ENCODE data around the gene TFF3.

Gene TFF3

DNA sequence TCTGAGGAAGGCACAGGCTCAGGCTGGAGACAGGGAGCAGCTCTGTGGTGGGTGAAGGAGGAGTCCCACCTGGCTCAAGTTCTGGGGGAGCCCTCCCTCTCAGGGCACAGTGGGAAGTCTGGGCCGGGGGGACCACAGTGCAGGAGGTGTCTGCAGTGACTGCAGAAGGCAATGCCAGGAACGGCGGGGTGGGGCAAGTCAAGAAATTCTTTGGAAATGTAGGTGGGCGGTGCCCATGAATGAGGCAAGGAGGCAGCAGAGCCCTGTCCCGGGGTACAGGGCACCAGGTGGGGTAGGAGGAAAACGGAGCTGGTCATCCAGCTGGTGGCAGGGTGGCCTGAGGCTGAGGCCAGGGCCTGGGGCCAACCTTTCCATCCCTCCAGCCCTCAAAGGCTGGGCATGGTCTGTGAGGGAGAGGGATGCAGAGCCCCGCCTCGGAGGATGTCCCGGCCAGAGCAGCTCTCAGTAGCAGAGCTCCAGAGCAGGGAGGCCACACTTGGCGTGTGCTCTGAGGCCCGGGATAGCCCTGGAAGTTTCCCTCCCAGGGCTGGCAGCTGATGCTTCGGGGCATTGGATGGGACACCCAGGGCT lies 4.7 kb downstream of the TFF3 start:
- Histone ChIP-seq H3K9ac (ENCODE audit: low read length in 2 of 2) (no peak overlapping the region), H3K9me3 (ENCODE audit: control insufficient read depth in 2 of 2, low read length in 2 of 2) (no peaks in the 10 kb centered on the region), H3K4me1 (ENCODE audit: control insufficient read depth, insufficient read depth, low read length) (peaks cover 6% of the 10 kb centered on the region), H3K27ac (ENCODE audit: low read length) (no peak overlapping the region), H3K36me3 (ENCODE audit: control insufficient read depth in 2 of 2, insufficient read depth in 2 of 2, low read length in 2 of 2) (no peaks in the 10 kb centered on the region), H3K4me3 (ENCODE audit: low read length in 2 of 2) (no peak overlapping the region), H3K27me3 (ENCODE audit: control insufficient read depth in 1 of 2, insufficient read depth in 2 of 2, low read length in 2 of 2) (peaks cover 19 to 20% of the 10 kb centered on the region in 2 donors)

DNA sequence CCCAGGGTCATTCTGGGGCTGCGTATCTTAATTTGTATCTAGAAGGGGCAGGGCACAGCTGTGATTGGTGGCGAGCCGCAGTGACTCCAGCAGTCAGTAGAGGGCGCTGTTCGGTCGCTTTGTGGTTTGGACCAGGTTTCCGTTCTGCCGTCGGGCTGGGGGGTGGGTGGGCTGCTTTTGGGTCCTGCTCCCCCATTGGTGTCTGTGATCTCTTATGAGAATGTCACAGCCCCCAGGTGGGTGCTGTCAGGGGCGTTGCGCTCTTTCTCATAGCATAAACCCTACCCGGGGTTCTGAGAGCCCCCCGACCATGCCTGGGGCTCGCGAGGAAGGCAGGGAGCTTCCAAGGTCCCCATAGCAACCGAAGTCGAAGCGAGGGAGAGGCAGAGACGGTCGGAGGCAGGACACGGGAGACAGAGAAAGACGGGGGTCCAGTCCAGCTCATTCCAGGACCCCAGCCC lies 5.4 kb downstream of the TFF3 start:
- no peak overlapping the region for H3K9ac ChIP-seq (ENCODE audit: low read length in 2 of 2)
- H3K4me3 ChIP-seq (ENCODE audit: low read length in 2 of 2) = no peak overlapping the region
- peaks cover 19 to 20% of the 10 kb centered on the region in 2 donors for H3K27me3 ChIP-seq (ENCODE audit: control insufficient read depth in 1 of 2, insufficient read depth in 2 of 2, low read length in 2 of 2)
- H3K36me3 ChIP-seq (ENCODE audit: control insufficient read depth in 2 of 2, insufficient read depth in 2 of 2, low read length in 2 of 2) = no peaks in the 10 kb centered on the region
- H3K9me3 ChIP-seq (ENCODE audit: control insufficient read depth in 2 of 2, low read length in 2 of 2) = no peaks in the 10 kb centered on the region
- no peak overlapping the region for H3K27ac ChIP-seq (ENCODE audit: low read length)
- H3K4me1 ChIP-seq (ENCODE audit: control insufficient read depth, insufficient read depth, low read length) = peaks cover 6% of the 10 kb centered on the region

DNA sequence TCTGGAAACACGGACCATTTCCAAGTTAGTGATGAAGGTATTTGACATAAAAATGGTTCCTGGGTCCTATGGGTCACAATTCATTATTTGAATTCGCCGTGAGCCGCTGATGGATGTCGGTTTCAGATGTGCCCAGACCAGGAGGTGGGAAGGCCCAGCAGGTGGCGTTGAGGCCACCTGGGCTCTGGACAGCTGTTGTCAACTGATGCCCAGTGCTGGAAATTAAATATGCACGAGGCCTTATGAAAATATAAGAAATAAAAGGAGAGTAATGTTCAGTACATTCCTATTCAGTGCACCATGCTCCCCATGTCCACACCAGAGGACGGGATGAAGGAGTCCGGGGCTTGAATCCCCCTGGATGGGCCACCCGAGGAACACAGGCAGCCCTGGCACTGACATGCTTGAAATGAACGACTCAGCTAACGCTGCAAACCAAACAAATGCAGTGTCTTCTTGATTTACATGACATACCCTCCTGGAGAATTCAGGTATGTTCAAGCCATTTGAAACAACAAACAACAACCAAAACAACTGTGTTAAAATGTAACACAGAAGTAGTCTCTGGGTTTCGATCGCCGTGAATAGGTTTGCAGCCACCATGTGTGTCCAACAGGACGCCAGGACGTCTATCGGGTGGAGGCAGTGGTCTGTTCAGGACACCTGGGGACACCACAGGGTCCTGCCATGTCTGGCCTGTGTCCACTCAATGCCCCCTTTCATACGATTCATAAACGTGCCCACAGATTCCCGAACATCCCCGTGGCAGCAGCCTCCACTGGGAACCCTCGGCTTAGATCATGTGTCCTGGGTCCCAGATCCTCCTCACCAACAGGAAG lies 6.1 kb downstream of the TFF3 start:
- Histone ChIP-seq H3K4me3 (ENCODE audit: low read length in 2 of 2) (no peak overlapping the region), H3K9ac (ENCODE audit: low read length in 2 of 2) (no peak overlapping the region), H3K36me3 (ENCODE audit: control insufficient read depth in 2 of 2, insufficient read depth in 2 of 2, low read length in 2 of 2) (no peaks in the 10 kb centered on the region), H3K9me3 (ENCODE audit: control insufficient read depth in 2 of 2, low read length in 2 of 2) (no peaks in the 10 kb centered on the region), H3K27ac (ENCODE audit: low read length) (no peak overlapping the region), H3K27me3 (ENCODE audit: control insufficient read depth in 1 of 2, insufficient read depth in 2 of 2, low read length in 2 of 2) (peaks cover 19 to 20% of the 10 kb centered on the region in 2 donors), H3K4me1 (ENCODE audit: control insufficient read depth, insufficient read depth, low read length) (peaks cover 6% of the 10 kb centered on the region)

DNA sequence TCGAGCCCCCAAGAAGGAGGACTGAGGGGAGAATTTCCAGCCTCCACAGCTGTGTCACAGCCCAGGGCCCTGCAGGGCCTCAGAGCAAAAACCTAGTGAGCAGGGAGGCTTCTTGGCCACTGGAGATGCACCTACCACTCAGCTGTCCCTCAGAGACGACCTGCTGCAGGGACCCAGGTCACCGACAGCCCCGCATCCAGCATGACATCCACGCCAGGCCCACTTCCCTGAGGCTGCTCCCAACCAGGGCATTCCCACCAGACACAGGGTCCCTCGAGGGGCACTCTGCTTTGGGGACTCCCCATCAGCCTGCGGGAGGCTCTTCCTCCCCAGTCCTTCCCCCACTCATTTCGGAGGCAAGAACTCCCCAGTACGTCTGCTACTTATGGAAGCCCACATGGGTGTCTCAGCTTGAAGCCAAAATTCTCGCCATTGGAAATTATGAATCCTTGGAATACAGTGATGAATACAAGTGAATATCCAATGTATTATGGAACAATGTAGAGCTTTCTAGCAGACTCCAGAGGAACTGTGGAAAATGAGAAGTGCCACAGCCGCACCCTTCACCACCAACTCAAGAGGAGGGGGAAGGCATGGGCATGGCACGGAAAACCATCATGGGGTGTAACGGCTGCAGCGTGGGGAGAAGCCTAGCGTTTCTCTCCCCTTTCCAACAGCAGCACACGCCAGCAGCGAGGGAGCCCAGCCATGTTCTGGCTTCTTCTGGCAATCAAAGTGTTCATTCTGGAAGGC lies 6.9 kb downstream of the TFF3 start:
- H3K27ac ChIP-seq (ENCODE audit: low read length) = no peak overlapping the region

DNA sequence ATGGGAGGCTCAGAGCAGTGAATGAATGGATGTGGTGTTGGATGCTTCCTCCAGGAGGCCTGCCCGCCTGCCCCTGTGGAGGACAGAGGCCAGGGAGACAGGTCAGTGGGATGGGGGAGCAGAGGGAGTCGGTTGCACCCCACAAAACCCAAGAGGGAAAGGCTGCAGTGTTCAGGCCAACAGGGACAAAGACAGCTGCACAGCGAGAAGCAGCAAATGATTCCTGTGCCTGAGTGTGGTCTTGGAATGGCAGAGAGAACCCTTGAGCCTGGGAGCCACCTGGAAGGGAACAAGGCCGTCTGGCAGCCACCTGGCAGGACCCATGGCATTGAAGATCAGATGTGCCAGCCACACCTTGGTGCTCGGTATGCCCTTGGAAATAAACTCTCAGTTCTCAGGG lies 8.1 kb downstream of the TFF3 start:
- no peak overlapping the region for H3K4me3 ChIP-seq (ENCODE audit: low read length in 2 of 2)
- no peak overlapping the region for H3K9ac ChIP-seq (ENCODE audit: low read length in 2 of 2)
- peaks cover 19 to 20% of the 10 kb centered on the region in 2 donors for H3K27me3 ChIP-seq (ENCODE audit: control insufficient read depth in 1 of 2, insufficient read depth in 2 of 2, low read length in 2 of 2)
- no peak overlapping the region for H3K27ac ChIP-seq (ENCODE audit: low read length)
- no peaks in the 10 kb centered on the region for H3K36me3 ChIP-seq (ENCODE audit: control insufficient read depth in 2 of 2, insufficient read depth in 2 of 2, low read length in 2 of 2)
- peaks cover 6% of the 10 kb centered on the region for H3K4me1 ChIP-seq (ENCODE audit: control insufficient read depth, insufficient read depth, low read length)
- H3K9me3 ChIP-seq (ENCODE audit: control insufficient read depth in 2 of 2, low read length in 2 of 2) = no peaks in the 10 kb centered on the region

More for the DNA sequence above, 6.9 kb downstream of the TFF3 start:
- Histone ChIP-seq H3K4me3 (ENCODE audit: low read length in 2 of 2) (no peak overlapping the region), H3K9me3 (ENCODE audit: control insufficient read depth in 2 of 2, low read length in 2 of 2) (no peaks in the 10 kb centered on the region), H3K27me3 (ENCODE audit: control insufficient read depth in 1 of 2, insufficient read depth in 2 of 2, low read length in 2 of 2) (peaks cover 19 to 20% of the 10 kb centered on the region in 2 donors), H3K4me1 (ENCODE audit: control insufficient read depth, insufficient read depth, low read length) (peaks cover 6% of the 10 kb centered on the region), H3K9ac (ENCODE audit: low read length in 2 of 2) (no peak overlapping the region), H3K36me3 (ENCODE audit: control insufficient read depth in 2 of 2, insufficient read depth in 2 of 2, low read length in 2 of 2) (no peaks in the 10 kb centered on the region)

DNA sequence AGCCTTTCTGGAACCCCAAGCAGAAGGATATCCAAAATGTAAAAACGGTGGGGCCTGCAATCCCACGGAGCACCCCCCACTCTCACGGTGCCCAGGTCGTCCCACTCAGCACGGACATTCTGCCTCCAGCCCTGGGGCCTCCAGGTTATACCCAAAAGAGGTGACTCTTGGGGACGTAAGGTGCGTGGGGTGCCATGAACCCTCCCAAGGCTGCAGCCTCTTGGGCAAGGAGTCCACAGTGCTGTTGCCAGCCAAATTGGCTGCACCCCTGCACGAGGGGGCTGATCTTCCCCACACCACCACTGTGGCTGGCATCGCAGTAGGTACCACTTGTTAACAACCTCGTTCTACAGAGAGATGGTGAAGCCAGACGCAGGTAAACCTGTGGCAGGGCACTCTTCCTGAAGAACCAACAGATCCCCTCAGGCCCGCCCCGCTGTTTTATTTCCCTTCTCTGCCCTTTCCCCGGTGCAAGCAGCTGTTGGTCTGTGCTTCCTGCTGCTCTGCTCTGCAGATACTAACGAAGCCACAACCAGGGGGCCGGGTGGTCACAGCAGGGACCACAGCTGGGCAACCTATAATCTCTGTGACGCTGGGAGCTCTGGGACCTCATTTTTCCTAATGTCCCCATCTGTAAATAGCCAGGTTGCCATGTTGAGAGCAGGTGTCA lies 8.7 kb downstream of the TFF3 start:
- H3K9ac ChIP-seq (ENCODE audit: low read length in 2 of 2) = no peak overlapping the region
- no peak overlapping the region for H3K4me3 ChIP-seq (ENCODE audit: low read length in 2 of 2)
- no peaks in the 10 kb centered on the region for H3K36me3 ChIP-seq (ENCODE audit: control insufficient read depth in 2 of 2, insufficient read depth in 2 of 2, low read length in 2 of 2)
- peaks cover 6% of the 10 kb centered on the region for H3K4me1 ChIP-seq (ENCODE audit: control insufficient read depth, insufficient read depth, low read length)
- H3K27me3 ChIP-seq (ENCODE audit: control insufficient read depth in 1 of 2, insufficient read depth in 2 of 2, low read length in 2 of 2) = peaks cover 19 to 20% of the 10 kb centered on the region in 2 donors
- no peaks in the 10 kb centered on the region for H3K9me3 ChIP-seq (ENCODE audit: control insufficient read depth in 2 of 2, low read length in 2 of 2)
- H3K27ac ChIP-seq (ENCODE audit: low read length) = no peak overlapping the region

DNA sequence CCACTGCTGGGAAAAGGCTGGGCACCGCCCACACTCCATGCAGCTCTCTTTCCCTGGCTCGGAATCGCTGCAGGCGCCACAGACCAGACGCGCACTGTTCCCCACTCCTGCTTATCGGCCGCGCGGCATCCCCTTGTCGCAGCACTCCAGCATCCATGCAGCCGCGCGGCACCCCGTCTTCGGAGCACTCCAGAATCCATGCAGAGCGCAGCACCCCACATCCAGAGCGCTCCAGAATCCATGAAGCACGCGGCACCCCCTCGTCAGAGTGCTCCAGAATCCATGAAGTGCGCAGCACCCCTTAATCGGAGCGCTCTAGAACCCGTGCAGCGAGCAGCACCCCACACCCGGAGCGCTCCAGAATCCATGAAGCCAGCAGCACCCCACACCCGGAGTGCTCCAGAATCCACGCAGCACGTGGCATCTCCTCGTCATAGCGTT lies 9.5 kb downstream of the TFF3 start:
- Histone ChIP-seq H3K4me3 (ENCODE audit: low read length in 2 of 2) (no peak overlapping the region), H3K27me3 (ENCODE audit: control insufficient read depth in 1 of 2, insufficient read depth in 2 of 2, low read length in 2 of 2) (peaks cover 19 to 20% of the 10 kb centered on the region in 2 donors), H3K9ac (ENCODE audit: low read length in 2 of 2) (no peak overlapping the region), H3K36me3 (ENCODE audit: control insufficient read depth in 2 of 2, insufficient read depth in 2 of 2, low read length in 2 of 2) (no peaks in the 10 kb centered on the region), H3K9me3 (ENCODE audit: control insufficient read depth in 2 of 2, low read length in 2 of 2) (no peaks in the 10 kb centered on the region), H3K27ac (ENCODE audit: low read length) (no peak overlapping the region), H3K4me1 (ENCODE audit: control insufficient read depth, insufficient read depth, low read length) (peaks cover 6% of the 10 kb centered on the region)

DNA sequence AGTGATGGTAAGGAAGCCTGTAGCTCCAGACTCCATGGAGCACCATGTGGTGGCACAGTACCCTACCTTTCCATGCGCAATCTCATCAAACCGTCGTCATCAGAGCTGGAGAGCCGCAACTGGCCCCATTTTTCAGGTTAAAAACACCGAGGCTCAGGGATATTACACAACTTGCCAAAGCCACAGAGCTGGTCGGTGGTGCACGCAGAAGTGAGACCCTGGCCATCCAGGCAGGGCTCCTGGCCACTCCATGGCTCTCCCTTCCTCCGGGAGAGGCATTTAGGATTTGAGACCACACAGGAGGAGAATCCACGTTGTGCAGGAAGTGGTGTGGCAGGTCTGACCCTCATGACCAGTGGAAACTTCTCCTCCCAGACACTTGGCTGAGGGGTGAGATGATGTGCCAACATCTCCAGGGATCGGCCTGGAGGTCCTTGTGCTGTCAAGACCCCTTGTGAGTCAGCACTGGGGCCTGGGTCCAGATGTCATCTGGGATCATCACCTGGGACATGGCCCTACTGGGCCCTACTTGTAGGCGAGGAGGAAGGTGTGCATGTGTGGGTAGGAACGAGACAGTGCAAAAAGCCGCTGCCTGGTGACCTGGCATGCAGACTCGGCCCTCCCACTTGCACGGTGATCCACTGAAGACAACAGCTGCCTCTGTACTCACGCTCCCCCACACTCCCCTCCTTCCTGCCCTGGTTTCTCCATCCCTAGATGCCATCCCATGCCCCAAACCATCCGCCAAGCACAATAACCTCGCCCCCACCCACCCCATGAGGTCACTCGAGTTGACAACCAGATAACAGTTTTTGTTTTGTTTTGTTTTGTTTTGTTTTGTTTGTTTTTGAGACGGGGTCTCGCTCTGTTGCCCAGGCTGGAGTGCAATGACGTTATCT lies 10.4 kb downstream of the TFF3 start:
- Histone ChIP-seq H3K36me3 (ENCODE audit: control insufficient read depth in 2 of 2, insufficient read depth in 2 of 2, low read length in 2 of 2) (no peaks in the 10 kb centered on the region), H3K4me3 (ENCODE audit: low read length in 2 of 2) (no peak overlapping the region), H3K27me3 (ENCODE audit: control insufficient read depth in 1 of 2, insufficient read depth in 2 of 2, low read length in 2 of 2) (peaks cover 16 to 20% of the 10 kb centered on the region in 2 donors)

DNA sequence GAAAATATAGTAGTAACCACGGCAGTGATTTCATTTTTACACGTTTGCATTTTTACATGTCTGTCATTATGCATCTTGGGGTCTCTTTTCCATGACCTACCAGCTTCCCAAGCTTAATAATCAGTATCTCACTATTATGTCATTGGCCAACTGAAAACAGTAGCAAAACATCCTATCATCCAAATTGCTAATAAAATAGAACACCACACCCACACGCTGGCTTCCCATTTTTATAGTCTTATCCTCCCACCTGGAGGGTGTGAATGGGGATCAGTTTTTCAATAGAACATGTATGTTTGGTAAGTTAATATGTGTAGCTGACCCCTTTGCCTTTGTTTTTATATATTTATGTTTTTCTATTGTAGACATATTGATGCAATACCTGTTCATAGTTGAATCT lies 11.8 kb downstream of the TFF3 start:
- no peaks in the 10 kb centered on the region for H3K4me1 ChIP-seq (ENCODE audit: control insufficient read depth, insufficient read depth, low read length)
- H3K27ac ChIP-seq (ENCODE audit: low read length) = no peak overlapping the region

More for the DNA sequence above, 10.4 kb downstream of the TFF3 start:
- Histone ChIP-seq H3K4me1 (ENCODE audit: control insufficient read depth, insufficient read depth, low read length) (peaks cover 5% of the 10 kb centered on the region), H3K9ac (ENCODE audit: low read length in 2 of 2) (no peak overlapping the region), H3K9me3 (ENCODE audit: control insufficient read depth in 2 of 2, low read length in 2 of 2) (no peaks in the 10 kb centered on the region), H3K27ac (ENCODE audit: low read length) (no peak overlapping the region)

More for the DNA sequence above, 11.8 kb downstream of the TFF3 start:
- H3K27me3 ChIP-seq (ENCODE audit: control insufficient read depth in 1 of 2, insufficient read depth in 2 of 2, low read length in 2 of 2) = peaks cover 13 to 15% of the 10 kb centered on the region in 2 donors
- no peaks in the 10 kb centered on the region for H3K36me3 ChIP-seq (ENCODE audit: control insufficient read depth in 2 of 2, insufficient read depth in 2 of 2, low read length in 2 of 2)
- no peak overlapping the region for H3K9ac ChIP-seq (ENCODE audit: low read length in 2 of 2)
- no peaks in the 10 kb centered on the region for H3K9me3 ChIP-seq (ENCODE audit: control insufficient read depth in 2 of 2, low read length in 2 of 2)
- H3K4me3 ChIP-seq (ENCODE audit: low read length in 2 of 2) = no peak overlapping the region
